ENCODE results near the gene ANGEL2.

ANGEL2 gene

GRCh38 chr1:212946872-212947271 lies 68.8 kb downstream of the ANGEL2 start:
- Histone ChIP-seq H3K4me1 (ENCODE audit: control insufficient read depth, insufficient read depth, low read length) (peaks cover 10% of the 10 kb centered on the region), H3K9me3 (ENCODE audit: control insufficient read depth, insufficient read depth, low read length) (no peaks in the 10 kb centered on the region), H3K36me3 (ENCODE audit: control insufficient read depth, insufficient read depth, low read length) (peaks cover 5% of the 10 kb centered on the region), H3K27ac (ENCODE audit: low read depth, low read length) (no peak overlapping the region), H3K4me3 (ENCODE audit: low read depth, low read length) (no peak overlapping the region), H3K27me3 (ENCODE audit: control insufficient read depth, insufficient read depth, low read length) (peaks cover 8% of the 10 kb centered on the region; the same call in 1 of the 2 replicates), H3K9ac (ENCODE audit: low read depth, low read length) (no peak overlapping the region)

DNA sequence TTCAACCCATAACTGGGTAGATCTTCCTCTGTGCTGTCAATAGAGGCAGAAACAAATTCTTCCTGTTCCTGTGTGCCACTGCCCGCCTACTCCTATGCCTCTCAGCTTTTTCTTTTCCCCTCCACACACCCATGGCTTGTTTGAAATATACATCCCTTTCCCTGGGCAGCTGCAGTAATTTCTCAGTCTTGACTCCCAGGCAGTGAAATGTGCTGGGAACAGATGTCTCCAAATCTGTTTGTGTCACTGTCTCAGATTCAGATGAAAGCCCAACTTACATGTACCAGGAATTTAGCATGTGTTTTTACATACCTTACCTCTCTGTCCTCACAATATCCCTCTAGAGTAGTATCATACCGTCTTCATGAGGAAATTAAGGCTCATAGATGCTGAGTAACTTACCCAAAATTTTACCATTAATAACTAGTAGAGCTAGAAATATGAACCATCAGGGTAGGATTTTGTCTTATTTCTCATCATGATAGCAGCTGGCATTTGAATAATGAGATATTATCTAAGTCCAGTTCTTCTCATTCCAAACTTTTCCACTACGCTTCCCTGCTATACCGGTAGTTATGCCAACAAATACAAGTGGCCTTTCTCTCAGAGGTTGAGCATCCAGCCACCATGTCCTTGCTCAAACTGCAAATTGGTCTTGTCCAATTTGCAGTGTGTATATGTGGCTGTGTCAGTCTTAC lies 70.1 kb downstream of the ANGEL2 start:
- Histone ChIP-seq H3K27ac (ENCODE audit: low read depth, low read length) (no peak overlapping the region), H3K9me3 (ENCODE audit: control insufficient read depth, insufficient read depth, low read length) (no peaks in the 10 kb centered on the region), H3K4me3 (ENCODE audit: low read depth, low read length) (no peak overlapping the region), H3K4me1 (ENCODE audit: control insufficient read depth, insufficient read depth, low read length) (peaks cover 9% of the 10 kb centered on the region), H3K27me3 (ENCODE audit: control insufficient read depth, insufficient read depth, low read length) (peaks cover 8% of the 10 kb centered on the region; the same call in 1 of the 2 replicates), H3K9ac (ENCODE audit: low read depth, low read length) (no peak overlapping the region), H3K36me3 (ENCODE audit: control insufficient read depth, insufficient read depth, low read length) (no peaks in the 10 kb centered on the region)

DNA sequence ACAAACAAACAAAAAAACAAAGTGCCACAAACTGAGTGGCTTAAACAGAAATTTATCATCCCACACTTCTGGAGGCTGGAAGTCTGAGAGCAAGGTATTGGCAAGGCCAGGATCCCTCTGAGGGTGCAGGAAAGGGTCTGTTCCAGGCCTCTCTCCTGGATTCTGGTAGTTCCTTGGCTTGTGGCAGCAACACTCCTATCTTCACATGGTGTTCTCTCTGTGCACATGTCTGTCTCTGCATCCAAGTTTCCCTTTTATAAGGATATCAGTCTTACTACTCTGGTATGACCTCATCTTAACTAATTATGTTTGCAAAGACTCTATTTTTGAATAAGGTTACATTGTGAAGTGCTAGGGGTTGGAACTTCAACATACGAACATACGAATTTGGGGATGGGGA lies 70.6 kb downstream of the ANGEL2 start:
- Histone ChIP-seq H3K36me3 (ENCODE audit: control insufficient read depth, insufficient read depth, low read length) (no peaks in the 10 kb centered on the region), H3K9me3 (ENCODE audit: control insufficient read depth, insufficient read depth, low read length) (no peaks in the 10 kb centered on the region), H3K27me3 (ENCODE audit: control insufficient read depth, insufficient read depth, low read length) (peaks cover 8% of the 10 kb centered on the region; the same call in 1 of the 2 replicates), H3K27ac (ENCODE audit: low read depth, low read length) (no peak overlapping the region), H3K9ac (ENCODE audit: low read depth, low read length) (no peak overlapping the region), H3K4me3 (ENCODE audit: low read depth, low read length) (no peak overlapping the region), H3K4me1 (ENCODE audit: control insufficient read depth, insufficient read depth, low read length) (peaks cover 9% of the 10 kb centered on the region)

- H3K27ac ChIP-seq (ENCODE audit: low read depth, low read length): no peak overlapping the region
- H3K9me3 ChIP-seq (ENCODE audit: control insufficient read depth, insufficient read depth, low read length): no peaks in the 10 kb centered on the region
- H3K4me1 ChIP-seq (ENCODE audit: control insufficient read depth, insufficient read depth, low read length): peaks cover 6% of the 10 kb centered on the region; the same call in 1 of the 2 replicates
- H3K4me3 ChIP-seq (ENCODE audit: low read depth, low read length): no peak overlapping the region
- peaks cover 3% of the 10 kb centered on the region; the same call in 1 of the 2 replicates for H3K27me3 ChIP-seq (ENCODE audit: control insufficient read depth, insufficient read depth, low read length)
- H3K9ac ChIP-seq (ENCODE audit: low read depth, low read length): no peak overlapping the region
- no peaks in the 10 kb centered on the region for H3K36me3 ChIP-seq (ENCODE audit: control insufficient read depth, insufficient read depth, low read length)
These were observed 71.3 kb downstream of the ANGEL2 start for GRCh38 chr1:212944229-212944901.

- H3K4me3 ChIP-seq (ENCODE audit: low read depth, low read length): no peak overlapping the region
- no peak overlapping the region for H3K27ac ChIP-seq (ENCODE audit: low read depth, low read length)
- no peak overlapping the region for H3K9ac ChIP-seq (ENCODE audit: low read depth, low read length)
- no peaks in the 10 kb centered on the region for H3K27me3 ChIP-seq (ENCODE audit: control insufficient read depth, insufficient read depth, low read length)
- no peaks in the 10 kb centered on the region for H3K36me3 ChIP-seq (ENCODE audit: control insufficient read depth, insufficient read depth, low read length)
- no peaks in the 10 kb centered on the region for H3K9me3 ChIP-seq (ENCODE audit: control insufficient read depth, insufficient read depth, low read length)
- peaks cover 6% of the 10 kb centered on the region; the same call in 1 of the 2 replicates for H3K4me1 ChIP-seq (ENCODE audit: control insufficient read depth, insufficient read depth, low read length)
These were observed 72.3 kb downstream of the ANGEL2 start for GRCh38 chr1:212943393-212943710.

DNA sequence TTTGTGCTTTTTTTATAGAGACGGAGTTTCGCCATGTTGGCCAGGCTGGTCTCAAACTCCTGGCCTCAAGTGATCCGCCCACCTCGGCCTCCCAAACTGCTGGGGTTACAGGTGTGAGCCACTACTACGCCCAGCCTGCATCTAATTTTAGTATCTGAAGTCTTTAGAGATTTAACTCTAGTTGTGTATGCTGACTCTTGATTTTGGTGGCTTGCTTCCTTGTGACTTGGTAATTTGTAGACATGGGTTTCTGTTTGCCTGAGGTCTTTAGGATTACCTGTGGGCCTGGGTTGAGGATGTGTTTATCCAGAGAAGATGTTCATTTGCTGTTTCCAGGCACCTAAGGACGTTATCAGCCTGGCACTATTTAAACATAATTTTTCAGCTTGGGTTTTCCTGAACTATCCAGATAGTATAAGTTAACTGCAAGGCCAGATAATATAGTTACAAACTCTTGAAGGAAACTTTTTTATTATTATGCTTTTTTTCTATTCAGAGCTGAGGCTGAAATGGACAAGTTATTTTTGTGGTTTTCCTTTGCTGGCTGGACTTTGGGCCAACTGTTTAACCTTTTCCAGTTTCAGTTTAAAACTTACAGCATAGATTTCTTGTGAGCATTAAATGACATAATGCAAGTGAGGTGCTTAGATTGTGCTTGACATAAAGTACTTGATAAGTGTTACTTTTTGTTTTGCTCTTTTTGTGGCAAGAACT lies 72.8 kb downstream of the ANGEL2 start:
- Histone ChIP-seq H3K4me1 (ENCODE audit: control insufficient read depth, insufficient read depth, low read length) (peaks cover 6% of the 10 kb centered on the region; the same call in 1 of the 2 replicates), H3K4me3 (ENCODE audit: low read depth, low read length) (no peak overlapping the region), H3K9me3 (ENCODE audit: control insufficient read depth, insufficient read depth, low read length) (no peaks in the 10 kb centered on the region), H3K27ac (ENCODE audit: low read depth, low read length) (no peak overlapping the region), H3K27me3 (ENCODE audit: control insufficient read depth, insufficient read depth, low read length) (no peaks in the 10 kb centered on the region), H3K9ac (ENCODE audit: low read depth, low read length) (no peak overlapping the region), H3K36me3 (ENCODE audit: control insufficient read depth, insufficient read depth, low read length) (no peaks in the 10 kb centered on the region)
